DOHH2 (cell line): ENCODE data around the gene BCOR.

Experiments used
- EZH2phosphoT487 ChIP-seq: fragments of 200-600 bp; sonication (generic); IDR thresholded peaks from 2 replicates; pipeline ENCODE4 v1.6.1; 2017; ENCODE audit warnings: borderline replicate concordance, mild to moderate bottlenecking, antibody characterized with exemption, low read length, moderate library complexity, mixed read lengths
- TF ChIP-seq, protein P1 (sequence below): fragments of 200-600 bp; sonication (generic); IDR thresholded peaks from one replicate; pipeline ENCODE4 v1.5.1; 2014; ENCODE audit warnings: antibody characterized with exemption, mild to moderate bottlenecking, low read depth, low read length; ENCODE audit not compliant: poor library complexity, severe bottlenecking

DNA sequence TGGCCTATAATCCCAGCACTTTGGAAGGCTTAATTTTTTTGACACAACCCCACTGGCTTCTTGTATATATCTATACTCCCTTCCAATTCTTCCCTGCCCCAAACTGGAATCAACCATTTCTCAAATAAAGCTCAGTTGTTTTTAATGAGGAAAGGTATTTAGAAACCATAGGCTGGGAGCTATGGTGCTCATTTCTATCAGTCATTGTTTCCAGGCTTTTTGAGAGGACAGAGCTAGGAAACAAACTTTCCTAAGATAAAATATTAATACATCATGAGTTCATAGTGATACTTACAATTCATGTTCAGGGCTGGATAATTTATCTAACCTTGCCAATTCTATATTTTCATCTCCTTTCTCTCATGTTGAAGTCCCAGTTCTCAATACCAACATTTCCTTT lies 50.3 kb downstream of the BCOR start:
- TF ChIP-seq, protein P1, sequence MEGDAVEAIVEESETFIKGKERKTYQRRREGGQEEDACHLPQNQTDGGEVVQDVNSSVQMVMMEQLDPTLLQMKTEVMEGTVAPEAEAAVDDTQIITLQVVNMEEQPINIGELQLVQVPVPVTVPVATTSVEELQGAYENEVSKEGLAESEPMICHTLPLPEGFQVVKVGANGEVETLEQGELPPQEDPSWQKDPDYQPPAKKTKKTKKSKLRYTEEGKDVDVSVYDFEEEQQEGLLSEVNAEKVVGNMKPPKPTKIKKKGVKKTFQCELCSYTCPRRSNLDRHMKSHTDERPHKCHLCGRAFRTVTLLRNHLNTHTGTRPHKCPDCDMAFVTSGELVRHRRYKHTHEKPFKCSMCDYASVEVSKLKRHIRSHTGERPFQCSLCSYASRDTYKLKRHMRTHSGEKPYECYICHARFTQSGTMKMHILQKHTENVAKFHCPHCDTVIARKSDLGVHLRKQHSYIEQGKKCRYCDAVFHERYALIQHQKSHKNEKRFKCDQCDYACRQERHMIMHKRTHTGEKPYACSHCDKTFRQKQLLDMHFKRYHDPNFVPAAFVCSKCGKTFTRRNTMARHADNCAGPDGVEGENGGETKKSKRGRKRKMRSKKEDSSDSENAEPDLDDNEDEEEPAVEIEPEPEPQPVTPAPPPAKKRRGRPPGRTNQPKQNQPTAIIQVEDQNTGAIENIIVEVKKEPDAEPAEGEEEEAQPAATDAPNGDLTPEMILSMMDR = no peak
- no peak for TF ChIP-seq EZH2phosphoT487
